Left cardiac atrium (tissue), 4 donors: Measurements from ENCODE around the gene KCNH1. TPM values are rescaled to one million over a fixed set of nuclear protein-coding genes. Genes with fewer than 3 reads are reported as not detected.
"Not testable (repeated sequence)": the region's sequence is repeated elsewhere in the genome, so short reads cannot be mapped to it uniquely, and the experiment has no call there.

Source experiments
- ATAC-seq, 2 donors: fragments of 200-7000 bp; cut with Tn5 transposase; one replicate each; pipeline ENCODE4 v1.9.1; 2020; ENCODE audit warnings: mild to moderate bottlenecking in 2 of 2, moderate library complexity in 2 of 2
- DNase-seq: peaks from one replicate; pipeline ENCODE4 v3.0.0-alpha.2; 2020
- intact Hi-C, 2 donors: fragments of 100-400 bp; cut with DNase I; formaldehyde crosslinking; loops; one replicate each; pipeline versions ENCODE4 v1.14.1 to v1.15.1; 2022 to 2023
- total RNA-seq, 2 donors: library from RNA; stranded (reverse); fragmentation: NEBNext Ultra II Directional; extraction: Animal tissue kit (Norgen Biotek cat#: 25700); gene quantifications; one replicate each; pipeline ENCODE4 v1.2.1, GENCODE V29; 2021
- donor health status: DM: no; HTN: yes; CAD: no.
- donor health status: DM: no; HTN: yes; CAD: no; lungs with severe emphysema.
- donor health status: DM: yes; HTN: yes; CAD: no.
- donor health status: Dilated cardiomyopathy.

The KCNH1 gene
- total RNA-seq, 2 donors from 2014 or later: 0.15 TPM; not detected in 1

- ATAC-seq (no peak), DNase-seq (no peak)
- intact Hi-C loops: no loop called here
These were observed 116.8 kb downstream of the KCNH1 start for GRCh38 chr1:211017075-211017718.

- no peak for ATAC-seq
These were observed 119.7 kb downstream of the KCNH1 start for GRCh38 chr1:211014275-211014674.

GRCh38 chr1:211013346-211014240 lies 120.4 kb downstream of the KCNH1 start:
- ATAC-seq (no peak), DNase-seq (no peak)
- intact Hi-C loops: no loop called here

More at GRCh38 chr1:211014275-211014674, 119.7 kb downstream of the KCNH1 start:
- intact Hi-C loops: no loop called here
- DNase-seq: no peak

GRCh38 chr1:211011128-211011527 lies 122.8 kb downstream of the KCNH1 start:
- not testable (repeated sequence) for ATAC-seq

GRCh38 chr1:211009944-211010343 lies 124.0 kb downstream of the KCNH1 start:
- DNase-seq (no peak), ATAC-seq (no peak)
- intact Hi-C loops: no loop called here

More at GRCh38 chr1:211011128-211011527, 122.8 kb downstream of the KCNH1 start:
- intact Hi-C loops, DNase-seq: not testable (repeated sequence)

GRCh38 chr1:211007830-211008229 lies 126.1 kb downstream of the KCNH1 start:
- no peak for DNase-seq
- no peak for ATAC-seq
- intact Hi-C loops: no loop called here

GRCh38 chr1:210995931-210996330 lies 138.0 kb downstream of the KCNH1 start:
- DNase-seq, ATAC-seq, intact Hi-C loops: not testable (repeated sequence)

GRCh38 chr1:210992837-210993236 lies 141.1 kb downstream of the KCNH1 start:
- intact Hi-C loops: no loop called here
- ATAC-seq (no peak), DNase-seq (no peak)

- ATAC-seq: no peak
- intact Hi-C loops: no loop called here
- no peak for DNase-seq
These were observed 144.0 kb downstream of the KCNH1 start for GRCh38 chr1:210989905-210990304.

GRCh38 chr1:210981490-210981889 lies 152.5 kb downstream of the KCNH1 start:
- no peak for ATAC-seq

GRCh38 chr1:210980082-210980481 lies 153.9 kb downstream of the KCNH1 start:
- DNase-seq: no peak
- ATAC-seq: no peak
- intact Hi-C loops: no loop called here

More at GRCh38 chr1:210981490-210981889, 152.5 kb downstream of the KCNH1 start:
- no peak for DNase-seq
- intact Hi-C loops: no loop called here

GRCh38 chr1:210978974-210979354 lies 155.0 kb downstream of the KCNH1 start:
- intact Hi-C loops: no loop called here
- ATAC-seq (no peak), DNase-seq (no peak)

GRCh38 chr1:210978316-210978973 lies 155.5 kb downstream of the KCNH1 start:
- ATAC-seq: no peak
- no peak for DNase-seq
- intact Hi-C loops: no loop called here

GRCh38 chr1:210951279-210951678 lies 182.7 kb downstream of the KCNH1 start:
- no peak for ATAC-seq

GRCh38 chr1:210949940-210950546 lies 183.9 kb downstream of the KCNH1 start:
- intact Hi-C loops: loop anchor here in 1 of 2 donors (5.0 kb wide), 1 partner anchor 363 kb away; no protein-coding TSS in a partner anchor
- not testable (repeated sequence) for ATAC-seq, DNase-seq

More at GRCh38 chr1:210951279-210951678, 182.7 kb downstream of the KCNH1 start:
- DNase-seq: no peak
- intact Hi-C loops: loop anchor here in 1 of 2 donors (5.0 kb wide), 1 partner anchor 364 kb away; no protein-coding TSS in a partner anchor

GRCh38 chr1:210949489-210949888 lies 184.5 kb downstream of the KCNH1 start:
- intact Hi-C loops: no loop called here
- ATAC-seq (no peak), DNase-seq (no peak)

- DNase-seq: no peak
- intact Hi-C loops: no loop called here
- no peak for ATAC-seq
These were observed 184.9 kb downstream of the KCNH1 start for GRCh38 chr1:210949039-210949438.

- DNase-seq (no peak), ATAC-seq (no peak)
- intact Hi-C loops: no loop called here
These were observed 189.7 kb downstream of the KCNH1 start for GRCh38 chr1:210944252-210944651.

- intact Hi-C loops: no loop called here
- ATAC-seq (no peak), DNase-seq (no peak)
These were observed 191.4 kb downstream of the KCNH1 start for GRCh38 chr1:210942513-210942912.
